Cortex of kidney (tissue), 1 donor: ENCODE results near the gene DMD.

ENCODE experiments used
- DNase-seq: peaks from one replicate; lab custom pipeline; 2025; lab: John Stamatoyannopoulos, UW

DMD gene

DNA sequence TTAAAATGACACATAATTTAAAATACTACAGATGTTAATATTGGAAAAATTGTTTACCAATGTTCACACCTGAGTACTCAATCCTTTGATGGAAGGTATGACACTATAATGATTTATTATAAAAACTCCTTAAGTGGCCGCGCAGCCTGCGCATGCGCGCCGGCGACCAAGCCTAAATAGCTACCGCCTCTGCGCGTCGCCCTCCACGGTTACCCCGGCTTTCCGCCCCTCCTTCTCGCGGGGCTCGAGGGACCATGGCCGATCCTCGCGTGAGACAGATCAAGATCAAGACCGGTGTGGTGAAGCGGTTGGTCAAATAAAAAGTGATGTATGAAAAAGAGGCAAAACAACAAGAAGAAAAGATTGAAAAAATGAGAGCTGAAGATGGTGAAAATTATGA lies 170.2 kb downstream of the DMD start:
- no peak for DNase-seq

DNA sequence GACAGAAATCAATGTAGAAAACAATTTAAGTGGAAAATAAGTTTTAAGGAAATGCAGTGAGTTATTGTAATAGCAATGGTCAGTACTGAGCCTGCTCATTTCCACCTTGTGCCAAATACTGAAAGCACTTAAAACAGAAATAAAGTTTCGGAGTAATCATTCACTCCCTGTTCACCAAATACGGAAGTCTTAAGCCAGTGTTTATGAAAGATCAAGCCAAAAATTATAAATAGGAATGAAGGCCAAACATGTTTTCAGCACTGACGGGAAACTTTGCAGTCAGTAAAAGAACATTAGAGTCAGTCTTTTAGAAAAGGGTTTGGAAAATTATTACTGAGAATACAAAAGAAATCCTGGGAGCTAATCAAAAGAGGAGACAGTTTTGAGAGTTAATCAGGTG lies 178.6 kb downstream of the DMD start:
- no peak for DNase-seq

DNA sequence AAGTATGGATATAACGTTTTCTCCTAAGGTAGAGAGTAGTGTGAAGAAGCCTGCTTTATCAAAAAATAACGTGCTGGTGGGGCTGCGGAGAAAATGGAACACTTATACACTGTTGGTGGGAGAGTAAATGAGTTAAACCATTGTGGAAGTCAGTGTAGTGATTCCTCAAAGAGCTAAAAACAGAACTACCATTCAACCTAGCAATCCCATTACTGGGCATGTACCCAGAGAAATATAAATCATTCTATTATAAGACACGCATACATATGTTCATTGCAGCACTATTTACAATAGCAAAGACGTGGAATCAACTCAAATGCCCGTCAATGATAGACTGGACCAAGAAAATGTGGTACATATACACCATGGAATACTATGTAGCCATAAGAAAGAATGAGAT lies 196.4 kb downstream of the DMD start:
- DNase-seq: no peak

DNA sequence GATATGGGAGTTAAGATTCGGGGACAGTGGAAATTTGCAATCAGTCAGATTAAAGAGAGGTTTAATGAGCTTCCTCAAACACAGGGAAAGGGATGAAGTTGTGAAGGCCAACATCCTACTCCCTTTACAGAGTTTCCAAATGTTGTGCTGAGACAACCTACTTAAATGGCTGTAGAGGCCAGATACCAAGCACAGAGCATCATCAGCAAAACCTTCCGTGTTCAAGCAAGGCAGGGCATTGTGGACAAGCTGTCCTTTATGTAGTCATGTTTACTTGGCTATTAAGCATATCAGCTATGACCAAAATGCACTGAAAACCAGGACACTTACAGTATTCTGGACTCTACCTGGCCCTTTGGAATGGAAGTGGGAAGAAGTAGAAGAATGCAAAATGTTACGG lies 197.3 kb downstream of the DMD start:
- no peak for DNase-seq

DNA sequence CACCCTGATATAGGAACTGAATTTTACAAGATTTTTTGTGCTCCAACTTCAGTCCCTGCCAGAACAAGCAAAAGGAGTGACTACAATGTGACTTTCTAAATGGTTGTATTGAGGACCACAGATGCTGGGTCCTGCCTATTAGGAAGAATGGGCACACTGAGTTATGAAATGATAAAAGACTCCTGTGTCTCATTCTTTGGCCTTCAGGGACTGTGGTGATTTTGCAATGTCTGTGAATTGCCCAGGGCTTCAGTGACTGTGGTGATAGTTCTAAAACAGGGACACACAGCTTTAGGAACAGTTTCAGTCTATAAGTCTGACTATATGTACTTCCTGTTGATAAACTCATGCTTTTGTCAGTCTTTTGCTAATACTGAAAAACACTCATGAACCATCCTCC lies 210.2 kb downstream of the DMD start:
- DNase-seq: no peak

DNA sequence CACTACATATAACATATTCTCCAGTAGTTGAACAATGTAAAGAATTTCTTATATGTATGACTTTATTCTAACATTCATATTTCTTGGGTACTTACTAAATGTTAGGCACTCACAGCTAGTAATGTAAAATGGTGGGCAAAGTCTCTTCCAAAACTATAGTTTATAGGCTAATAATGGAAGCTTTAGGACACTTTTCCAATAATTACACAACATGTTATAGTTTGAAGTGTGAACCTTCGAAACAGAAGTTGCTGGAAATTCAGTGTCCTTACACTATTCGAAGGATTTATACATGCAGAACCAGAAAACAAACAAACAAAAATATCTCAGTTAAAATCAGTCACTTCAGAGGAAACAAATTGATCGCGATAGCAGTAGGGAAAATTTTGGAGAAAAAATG lies 212.6 kb downstream of the DMD start:
- DNase-seq: no peak

DNA sequence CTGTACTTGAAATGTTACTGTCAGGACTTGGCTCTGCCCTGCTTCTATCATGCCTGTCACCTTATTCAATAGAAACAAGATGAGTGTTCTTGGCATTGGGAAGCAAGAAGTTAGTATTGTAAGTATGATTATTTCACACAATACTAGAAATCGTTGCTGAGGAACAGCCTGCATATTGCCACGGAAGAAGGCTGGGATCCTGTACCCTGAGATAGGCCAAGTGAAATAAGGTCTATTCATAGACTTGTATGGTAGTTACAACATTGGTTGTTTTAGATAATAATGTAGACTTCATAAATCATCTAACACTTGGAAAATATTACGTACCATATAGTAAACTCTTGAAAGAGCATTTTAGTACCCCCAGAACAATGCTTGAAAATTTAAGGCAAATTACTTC lies 215.9 kb downstream of the DMD start:
- DNase-seq: no peak

DNA sequence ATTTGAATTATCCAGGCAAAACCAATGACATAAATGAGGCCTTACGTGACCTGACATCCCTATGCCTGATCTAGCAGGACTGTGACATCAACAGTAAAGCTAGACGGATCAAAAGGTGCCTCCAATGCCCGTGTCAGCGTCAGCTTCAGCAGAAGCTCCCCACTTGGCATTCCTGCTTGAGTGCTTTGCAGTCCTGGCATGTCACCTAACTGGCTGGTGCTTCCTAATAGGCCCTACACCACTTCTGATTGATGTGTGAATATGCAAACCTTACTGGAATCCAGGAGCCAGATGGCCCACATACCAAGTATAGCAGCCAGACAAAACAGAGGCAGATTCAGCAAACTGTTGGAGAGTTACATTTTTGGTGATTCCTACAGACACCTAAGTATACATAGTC lies 224.2 kb downstream of the DMD start:
- no peak for DNase-seq

DNA sequence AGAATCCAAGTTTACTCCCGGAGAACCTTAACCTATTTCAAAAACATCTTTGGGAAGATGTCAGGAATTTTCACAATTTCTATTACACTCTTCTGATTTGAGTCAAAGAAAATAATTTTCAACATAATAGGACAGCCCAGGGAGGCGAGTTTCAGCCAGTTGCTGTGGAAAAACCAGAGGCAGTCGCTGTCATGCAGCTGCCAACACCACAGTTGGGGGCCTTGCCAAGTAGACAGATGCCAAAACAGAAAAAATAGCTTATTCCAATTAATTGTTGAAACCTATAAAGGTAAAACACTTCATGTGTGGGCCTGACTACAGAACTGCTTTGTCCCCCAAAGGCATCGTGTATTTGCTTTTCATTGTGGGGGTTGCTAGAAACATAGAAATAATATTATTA lies 225.8 kb downstream of the DMD start:
- DNase-seq: no peak

DNA sequence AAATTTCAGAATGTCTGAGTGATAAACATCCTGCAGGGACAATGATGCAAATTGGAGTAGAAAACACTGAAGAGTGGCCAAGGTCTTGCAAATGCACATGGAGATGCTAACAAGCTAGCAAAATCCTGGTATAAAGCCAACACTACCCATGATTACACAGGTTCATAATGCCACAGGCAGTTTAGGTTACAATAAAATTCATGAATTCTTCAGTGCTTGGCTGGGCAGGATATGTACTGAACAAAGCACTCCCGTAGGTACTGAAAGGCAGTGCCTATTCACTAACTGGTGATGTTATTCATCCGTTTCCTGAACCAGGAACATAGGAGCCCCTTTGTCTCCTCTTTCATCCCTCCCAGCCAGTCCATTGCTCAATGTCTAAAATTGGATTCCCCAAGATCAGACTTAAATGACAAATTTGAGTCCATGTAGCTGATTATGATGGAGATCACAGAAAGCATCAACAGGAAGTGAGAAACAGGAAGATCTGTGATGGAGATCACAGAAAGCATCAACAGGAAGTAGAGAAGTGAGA lies 244.5 kb downstream of the DMD start:
- no peak for DNase-seq

DNA sequence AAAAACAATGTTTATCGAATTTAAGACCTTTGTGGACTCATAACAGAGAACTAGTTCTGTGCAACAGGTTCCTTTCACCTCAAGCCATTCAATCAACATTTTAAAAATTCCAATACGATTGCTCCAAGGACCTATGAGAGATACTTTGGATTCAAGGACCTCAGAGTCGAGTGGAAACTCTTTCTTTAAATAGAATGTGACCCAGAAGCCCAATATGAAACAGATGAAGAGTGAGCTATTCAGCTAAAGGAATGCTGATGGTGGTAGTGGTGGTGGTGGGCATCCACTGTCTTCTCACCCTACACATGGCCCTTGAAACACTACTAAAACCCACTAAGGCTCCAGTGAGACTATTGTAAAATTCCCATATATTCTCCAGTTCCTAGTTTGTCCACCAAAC lies 257.2 kb downstream of the DMD start:
- no peak for DNase-seq

DNA sequence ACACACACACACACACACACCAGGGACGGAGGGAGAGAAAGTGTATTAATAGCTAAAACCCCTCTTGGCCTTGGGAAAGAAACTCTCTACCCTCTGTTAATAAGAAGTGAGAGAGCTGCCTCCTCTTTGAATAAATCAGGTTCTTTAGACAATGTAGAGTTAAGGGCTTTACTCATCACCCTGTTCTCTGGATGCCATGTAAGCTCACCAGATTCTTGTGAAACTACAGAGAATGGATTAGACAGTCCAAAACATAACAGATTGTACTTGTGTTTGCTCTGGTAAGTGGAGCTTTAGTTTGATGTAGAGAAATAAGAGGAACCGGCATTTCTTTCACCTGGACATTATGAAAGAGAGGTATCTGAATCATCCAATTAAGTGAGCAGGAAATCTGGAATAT lies 263.2 kb downstream of the DMD start:
- DNase-seq: no peak

DNA sequence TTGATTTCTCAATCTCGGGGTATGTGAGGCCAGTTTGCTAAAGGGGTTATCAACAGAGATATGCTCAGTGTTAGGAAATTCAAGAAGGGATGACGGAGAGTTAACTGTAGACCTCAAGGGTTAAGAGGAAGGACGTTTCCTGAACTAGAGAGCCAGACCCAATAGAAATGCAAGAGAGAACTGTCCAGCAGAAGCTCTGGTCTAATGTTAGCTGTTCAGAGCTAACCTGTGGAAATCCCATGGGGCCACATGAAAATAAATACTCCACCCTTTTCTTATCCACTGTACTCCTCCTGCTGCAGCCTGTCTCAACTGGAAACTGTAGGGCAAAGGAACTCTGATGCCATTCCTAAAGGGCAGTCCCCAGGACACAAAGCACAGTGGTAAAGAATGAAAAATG lies 274.3 kb downstream of the DMD start:
- no peak for DNase-seq

DNA sequence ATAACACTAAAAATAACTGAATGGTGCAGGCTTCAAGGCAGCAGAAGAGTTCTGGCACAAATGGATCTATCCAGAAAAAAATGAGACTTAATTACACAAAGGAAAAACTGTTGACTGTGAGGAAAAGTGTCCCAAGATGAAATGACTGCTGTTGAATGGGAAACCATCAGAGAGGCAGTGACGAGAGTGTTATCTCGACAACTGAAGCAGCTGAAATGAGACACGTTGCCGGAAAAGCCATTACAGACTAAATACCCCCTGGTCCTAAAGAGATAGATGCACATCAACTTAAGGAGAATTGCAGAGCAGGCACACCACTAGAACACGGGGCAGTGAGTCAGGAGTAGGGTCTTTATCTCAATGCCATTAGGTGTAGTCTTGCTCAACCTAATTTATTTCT lies 277.8 kb downstream of the DMD start:
- DNase-seq: no peak

DNA sequence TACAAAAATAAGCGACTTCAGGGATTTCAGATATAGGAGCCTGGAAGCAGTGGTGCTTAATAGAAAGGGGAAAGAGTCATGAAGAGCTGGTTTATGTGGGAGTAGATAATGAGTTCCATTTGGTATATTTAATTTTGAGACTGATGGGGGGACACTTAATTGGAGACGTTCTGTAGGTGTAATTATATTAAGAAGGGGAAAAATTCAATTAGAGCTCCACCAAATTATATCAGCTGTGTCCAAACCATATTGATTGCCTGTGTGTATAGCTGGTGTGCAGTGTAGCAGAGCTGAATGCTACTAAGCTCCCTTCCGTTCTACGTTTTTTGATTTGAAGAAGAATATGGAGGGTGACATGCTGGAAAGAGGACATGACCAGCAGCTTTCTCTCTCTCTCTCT lies 282.3 kb downstream of the DMD start:
- DNase-seq: no peak

DNA sequence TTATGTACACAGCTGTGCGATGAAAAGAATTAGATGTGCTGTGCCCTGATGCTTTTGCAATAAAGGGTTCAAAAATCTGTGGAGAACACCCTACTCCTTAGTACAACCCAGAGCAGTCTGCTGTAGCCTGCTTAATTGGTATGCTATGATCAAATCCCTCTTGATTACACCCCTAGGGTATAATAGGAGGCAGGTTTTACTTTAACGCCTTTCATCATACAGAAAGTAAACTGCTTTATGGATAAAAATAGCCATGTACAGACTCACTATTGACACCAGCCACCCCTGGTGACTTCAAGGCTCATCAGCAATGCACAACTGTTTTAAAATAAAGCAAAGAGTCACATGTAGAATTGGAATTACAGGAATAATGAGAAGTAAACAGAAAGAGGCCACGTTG lies 315.3 kb downstream of the DMD start:
- DNase-seq: no peak

DNA sequence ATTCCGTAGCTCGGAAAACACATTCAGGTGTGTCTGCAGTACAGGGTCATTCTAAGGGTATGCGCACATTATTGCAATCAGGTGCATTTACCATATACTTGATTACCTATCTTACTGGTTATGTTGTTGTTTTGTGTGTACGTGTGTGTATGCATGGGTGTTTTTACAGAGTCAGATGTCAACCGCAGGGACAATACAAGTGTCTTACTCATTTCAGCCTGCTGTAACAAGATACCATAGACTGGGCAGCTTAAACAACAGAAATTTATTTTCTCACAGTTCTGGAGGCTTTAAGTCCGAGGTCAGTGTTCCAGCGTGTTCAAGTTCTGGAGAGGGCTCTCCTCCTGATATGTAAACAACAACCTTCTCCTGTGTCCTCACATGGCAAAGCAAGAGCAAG lies 316.7 kb downstream of the DMD start:
- no peak for DNase-seq

DNA sequence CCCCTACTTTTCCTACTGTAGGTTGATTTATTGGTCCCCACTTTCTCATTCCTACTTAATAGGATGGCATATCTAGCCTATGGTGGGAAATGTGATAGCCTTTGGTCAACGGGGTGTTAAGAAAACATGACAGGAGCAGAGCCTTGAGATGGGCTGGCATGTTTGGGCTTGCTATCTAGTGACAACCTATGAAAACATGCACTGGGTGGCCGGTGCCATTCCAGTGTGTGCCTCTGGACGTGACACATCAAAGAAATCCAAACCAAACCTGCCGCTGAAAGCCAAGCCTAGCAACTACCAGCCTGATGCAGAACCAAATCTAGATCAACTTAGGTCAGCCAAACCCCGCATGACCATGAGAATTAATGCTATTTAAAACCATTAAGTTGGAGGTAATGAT lies 317.6 kb downstream of the DMD start:
- no peak for DNase-seq

DNA sequence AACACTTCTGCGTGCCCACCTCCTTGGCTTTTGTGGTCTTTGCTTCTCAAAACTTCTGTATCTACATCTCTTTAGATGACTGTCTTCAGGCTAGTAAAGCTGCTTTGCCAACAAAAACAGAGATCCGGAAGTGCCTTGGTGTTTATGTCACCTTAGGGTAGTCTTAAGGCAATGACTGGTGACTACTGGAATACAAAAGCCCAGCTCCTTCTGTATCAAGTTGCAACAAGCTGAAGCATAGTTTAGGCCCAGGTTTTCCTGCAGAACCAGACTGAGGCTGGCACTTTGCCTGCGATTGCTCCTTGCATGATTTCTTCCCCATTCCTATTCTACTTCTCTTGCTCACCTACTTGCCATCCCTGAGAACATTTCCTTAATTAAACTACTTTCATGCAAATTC lies 333.8 kb downstream of the DMD start:
- no peak for DNase-seq

DNA sequence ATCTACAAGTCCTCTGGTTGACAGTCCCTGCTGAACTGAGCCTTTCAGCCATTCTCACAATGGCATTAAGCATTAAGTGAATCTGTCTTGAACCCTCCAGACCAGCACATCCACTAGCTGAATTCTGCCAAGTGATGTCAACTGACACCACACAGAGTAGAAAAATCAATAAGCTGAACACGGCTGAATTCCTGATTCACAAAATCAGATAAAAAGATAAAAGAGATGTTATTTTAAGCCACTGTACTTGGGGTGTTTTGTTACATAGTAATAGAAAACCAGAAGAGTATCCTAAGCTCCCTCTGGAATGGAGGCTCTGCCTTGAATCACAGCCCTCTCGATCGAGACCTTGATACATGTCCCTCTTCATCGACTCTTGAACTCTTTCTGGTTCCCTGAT lies 336.5 kb downstream of the DMD start:
- no peak for DNase-seq

DNA sequence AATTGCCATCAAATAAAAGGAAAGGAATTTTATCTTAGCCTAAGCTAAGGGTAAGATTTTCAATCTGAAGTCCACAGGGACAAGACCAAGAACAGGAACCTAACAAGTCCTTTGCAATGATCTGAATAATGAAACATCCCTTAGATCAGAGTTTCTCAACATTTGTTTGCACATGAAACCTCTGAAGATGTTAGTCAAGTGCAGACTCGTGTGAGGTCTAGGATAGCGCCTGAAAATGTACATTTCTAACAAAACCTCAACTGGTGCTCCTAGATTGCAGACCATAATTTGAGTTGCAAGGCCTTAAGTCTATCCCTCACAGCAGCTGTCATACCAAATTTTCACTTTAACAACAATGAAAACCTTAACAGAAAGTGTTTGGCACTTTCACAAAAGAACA lies 337.6 kb downstream of the DMD start:
- no peak for DNase-seq

DNA sequence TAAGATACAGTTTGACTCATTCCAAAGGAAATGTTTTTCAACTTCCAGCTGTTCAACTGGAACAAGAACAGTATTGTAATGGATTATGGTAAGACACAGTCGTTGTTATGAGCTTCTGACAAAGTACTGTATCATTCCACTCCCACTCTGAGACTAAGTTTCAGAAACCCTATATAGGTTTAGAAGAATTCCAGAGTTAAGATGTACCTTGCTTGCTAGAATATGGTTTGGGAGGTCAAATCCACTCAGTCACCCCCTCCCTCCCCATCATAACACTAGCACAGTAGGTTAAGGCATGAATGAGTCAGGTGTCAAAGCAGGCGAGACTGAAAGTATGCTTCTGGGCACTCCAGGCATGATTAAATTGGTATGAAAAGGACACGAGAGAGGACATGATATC lies 339.7 kb downstream of the DMD start:
- DNase-seq: no peak

DNA sequence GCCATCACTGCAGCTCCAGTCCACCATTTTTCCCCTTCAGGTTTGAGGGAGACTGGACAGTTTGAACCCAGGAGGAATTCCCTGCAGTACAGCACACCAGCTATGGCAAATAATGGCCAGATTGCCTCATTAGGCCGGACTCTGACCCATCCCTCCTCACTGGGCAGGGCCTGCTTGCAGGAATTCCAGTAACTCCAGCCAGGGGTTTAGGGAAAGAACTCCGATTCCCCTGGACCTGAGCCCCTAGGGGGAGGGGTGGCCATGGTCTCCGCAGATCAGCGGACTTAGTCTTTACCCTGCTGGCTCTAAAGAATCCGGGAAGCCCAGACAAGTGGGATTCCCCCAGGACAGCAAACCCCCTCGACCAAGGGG lies 342.8 kb downstream of the DMD start:
- no peak for DNase-seq

DNA sequence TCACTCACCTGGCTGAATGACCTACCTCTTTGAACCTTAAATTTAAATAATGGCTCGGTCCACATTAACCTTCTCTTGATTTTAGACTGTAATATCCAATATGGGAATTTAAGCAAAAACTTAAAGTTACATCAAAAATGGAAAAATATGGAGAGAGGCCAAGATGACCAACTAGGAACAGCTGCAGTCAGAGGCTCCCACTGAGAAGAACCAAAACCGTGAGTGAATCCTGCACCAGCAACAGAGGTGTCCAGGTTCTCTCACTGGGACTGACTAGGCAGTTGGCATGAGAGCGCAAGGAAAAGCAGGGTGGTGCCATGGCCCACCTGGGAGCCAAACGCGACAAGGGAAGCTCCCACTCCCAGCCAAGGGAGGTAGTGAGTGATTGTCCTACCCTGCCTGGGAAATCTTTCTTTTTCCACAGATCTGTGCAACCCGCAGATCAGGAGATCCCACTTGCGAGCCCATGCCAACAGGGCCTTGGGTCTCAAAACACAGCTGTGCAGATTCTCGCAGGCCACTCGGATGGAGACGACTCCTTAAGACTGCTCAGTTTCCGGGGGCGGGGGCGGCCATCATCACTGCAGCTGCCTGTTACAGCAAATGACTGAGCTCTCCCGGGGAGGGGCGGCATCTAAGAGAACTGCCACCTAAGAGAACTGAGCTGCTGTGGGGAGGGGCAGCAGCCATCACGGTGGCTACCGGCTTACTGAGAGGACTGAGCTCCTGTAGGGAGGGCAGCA lies 343.4 kb downstream of the DMD start:
- DNase-seq: no peak

DNA sequence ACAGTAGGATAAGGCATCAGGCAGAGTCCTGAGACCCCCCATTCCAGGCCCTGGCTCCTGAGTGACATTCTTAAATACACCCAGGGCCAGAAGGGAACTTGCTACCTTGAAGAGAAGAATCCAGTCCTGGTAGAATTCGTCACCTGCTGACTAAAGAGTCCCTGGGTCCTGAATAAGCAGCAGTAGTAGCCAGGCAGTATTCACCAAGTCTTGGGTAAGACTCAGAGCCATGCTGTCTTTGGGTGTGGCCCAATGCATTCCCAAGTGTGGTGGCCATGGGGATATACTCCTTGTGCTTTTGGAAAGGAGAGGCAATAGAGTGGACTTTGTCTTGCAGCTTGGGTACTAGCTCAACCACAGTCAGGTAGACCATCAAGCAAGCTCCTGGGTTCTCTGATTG lies 359.1 kb downstream of the DMD start:
- DNase-seq: no peak
